LNCaP clone FGC (cell line): ENCODE results near the gene AMBN.

Experiments used
- DNase-seq: peaks from one replicate; pipeline ENCODE4 v3.0.0-alpha.2; 2011; ENCODE audit warnings: low read depth
- H3K4me3 ChIP-seq: 2 replicates; pipeline ENCODE4 v1.5.1; 2011; ENCODE audit warnings: mild to moderate bottlenecking, low read depth, low read length, control low read depth
- TF ChIP-seq, protein P1 (sequence below): IDR thresholded peaks from 2 replicates; pipeline ENCODE4 v1.5.1; 2012; ENCODE audit warnings: mild to moderate bottlenecking; ENCODE audit not compliant: control insufficient read depth, insufficient read depth; ENCODE audit errors: extremely low read depth

The AMBN gene, protein sequence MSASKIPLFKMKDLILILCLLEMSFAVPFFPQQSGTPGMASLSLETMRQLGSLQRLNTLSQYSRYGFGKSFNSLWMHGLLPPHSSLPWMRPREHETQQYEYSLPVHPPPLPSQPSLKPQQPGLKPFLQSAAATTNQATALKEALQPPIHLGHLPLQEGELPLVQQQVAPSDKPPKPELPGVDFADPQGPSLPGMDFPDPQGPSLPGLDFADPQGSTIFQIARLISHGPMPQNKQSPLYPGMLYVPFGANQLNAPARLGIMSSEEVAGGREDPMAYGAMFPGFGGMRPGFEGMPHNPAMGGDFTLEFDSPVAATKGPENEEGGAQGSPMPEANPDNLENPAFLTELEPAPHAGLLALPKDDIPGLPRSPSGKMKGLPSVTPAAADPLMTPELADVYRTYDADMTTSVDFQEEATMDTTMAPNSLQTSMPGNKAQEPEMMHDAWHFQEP

DNA sequence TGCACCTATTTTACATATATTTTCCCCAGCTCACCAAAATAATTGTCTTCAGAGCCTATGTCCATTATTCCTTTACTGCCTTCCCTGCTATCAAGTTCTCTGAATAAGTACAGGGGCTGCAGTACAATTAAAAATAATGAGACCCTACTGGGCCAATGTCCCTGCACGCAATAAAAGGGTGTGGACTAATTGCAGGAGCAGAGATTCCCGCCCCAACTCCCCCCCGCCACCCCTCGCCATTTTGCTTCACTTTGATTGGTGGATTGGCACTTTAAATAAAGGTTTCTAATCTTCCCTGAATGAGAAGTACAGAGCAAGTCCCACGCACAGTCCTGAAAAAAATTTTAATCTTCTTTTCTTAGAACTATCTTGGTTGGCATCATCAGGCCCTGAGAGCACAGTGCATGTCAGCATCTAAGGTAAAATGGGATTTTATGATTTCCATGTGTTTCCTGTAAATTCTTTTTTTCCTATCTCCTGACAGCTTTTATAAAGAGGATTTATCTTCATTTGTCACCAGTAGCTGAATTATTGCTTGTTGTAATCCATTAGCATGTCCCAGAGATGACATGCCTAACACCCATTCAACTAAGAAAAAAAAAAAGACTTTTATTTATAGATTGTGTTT lies at the start of gene AMBN:
Gene AMBN, plus strand, starts transcription at position 302 of the 628 bp plus-strand sequence. Its CDS starts 103 bp downstream, at position 405.
- no peak for DNase-seq
- TF ChIP-seq, protein P1, sequence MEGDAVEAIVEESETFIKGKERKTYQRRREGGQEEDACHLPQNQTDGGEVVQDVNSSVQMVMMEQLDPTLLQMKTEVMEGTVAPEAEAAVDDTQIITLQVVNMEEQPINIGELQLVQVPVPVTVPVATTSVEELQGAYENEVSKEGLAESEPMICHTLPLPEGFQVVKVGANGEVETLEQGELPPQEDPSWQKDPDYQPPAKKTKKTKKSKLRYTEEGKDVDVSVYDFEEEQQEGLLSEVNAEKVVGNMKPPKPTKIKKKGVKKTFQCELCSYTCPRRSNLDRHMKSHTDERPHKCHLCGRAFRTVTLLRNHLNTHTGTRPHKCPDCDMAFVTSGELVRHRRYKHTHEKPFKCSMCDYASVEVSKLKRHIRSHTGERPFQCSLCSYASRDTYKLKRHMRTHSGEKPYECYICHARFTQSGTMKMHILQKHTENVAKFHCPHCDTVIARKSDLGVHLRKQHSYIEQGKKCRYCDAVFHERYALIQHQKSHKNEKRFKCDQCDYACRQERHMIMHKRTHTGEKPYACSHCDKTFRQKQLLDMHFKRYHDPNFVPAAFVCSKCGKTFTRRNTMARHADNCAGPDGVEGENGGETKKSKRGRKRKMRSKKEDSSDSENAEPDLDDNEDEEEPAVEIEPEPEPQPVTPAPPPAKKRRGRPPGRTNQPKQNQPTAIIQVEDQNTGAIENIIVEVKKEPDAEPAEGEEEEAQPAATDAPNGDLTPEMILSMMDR, result no peak
- no peak within 1 kb of the TSS for H3K4me3 ChIP-seq

DNA sequence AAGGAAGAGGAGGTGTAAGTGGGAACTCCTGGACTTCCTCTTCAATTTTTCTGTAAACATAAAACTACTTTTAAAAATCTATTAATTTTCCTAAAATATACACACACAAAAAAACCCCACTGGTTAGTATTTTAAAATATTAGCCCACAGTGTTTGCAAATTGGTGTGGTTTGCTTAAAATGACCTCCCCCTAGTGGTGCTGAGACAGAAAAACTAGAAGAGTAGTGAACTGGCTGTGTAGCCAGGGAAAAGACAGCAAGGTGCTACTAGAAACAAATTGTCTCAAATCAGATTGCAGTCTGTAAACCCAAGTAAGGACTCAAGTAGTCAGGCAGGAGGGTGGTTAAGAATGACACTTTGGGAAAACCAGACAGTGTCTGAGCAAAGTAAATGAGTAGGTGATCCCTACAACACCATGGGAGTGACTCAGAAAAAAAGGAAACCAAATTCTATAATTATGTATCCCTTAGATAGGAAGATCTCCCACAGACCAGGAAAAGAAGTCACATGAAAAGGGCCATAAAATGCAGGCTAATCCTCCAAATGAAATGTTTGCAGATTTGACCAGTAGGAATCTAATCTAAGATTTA lies 47.7 kb upstream of the AMBN start:
- TF ChIP-seq, protein P1, result peak; percentile 73
- no peak overlapping the region for H3K4me3 ChIP-seq
- DNase-seq, result peak; percentile 25

DNA sequence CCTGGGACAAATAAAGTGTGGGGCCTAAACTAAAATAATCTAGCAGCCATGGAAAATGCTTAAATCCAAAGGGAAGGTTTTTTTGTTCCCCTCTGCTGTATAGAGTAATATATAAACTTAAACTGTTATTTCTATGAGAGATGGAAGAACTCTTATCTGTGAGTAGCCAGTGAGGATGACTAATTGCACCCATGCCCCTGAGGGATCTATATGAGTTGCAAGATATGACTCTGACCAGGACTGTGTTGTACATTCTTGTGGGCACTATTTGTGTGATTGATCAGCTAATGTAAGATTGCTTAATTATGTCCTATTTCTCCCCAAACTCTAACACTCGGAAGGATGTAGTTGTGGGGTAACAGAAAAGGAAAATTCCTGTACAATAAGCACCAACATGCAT lies 35.2 kb upstream of the AMBN start:
- no peak for DNase-seq
- H3K4me3 ChIP-seq, result no peak overlapping the region
- TF ChIP-seq, protein P1, result no peak

DNA sequence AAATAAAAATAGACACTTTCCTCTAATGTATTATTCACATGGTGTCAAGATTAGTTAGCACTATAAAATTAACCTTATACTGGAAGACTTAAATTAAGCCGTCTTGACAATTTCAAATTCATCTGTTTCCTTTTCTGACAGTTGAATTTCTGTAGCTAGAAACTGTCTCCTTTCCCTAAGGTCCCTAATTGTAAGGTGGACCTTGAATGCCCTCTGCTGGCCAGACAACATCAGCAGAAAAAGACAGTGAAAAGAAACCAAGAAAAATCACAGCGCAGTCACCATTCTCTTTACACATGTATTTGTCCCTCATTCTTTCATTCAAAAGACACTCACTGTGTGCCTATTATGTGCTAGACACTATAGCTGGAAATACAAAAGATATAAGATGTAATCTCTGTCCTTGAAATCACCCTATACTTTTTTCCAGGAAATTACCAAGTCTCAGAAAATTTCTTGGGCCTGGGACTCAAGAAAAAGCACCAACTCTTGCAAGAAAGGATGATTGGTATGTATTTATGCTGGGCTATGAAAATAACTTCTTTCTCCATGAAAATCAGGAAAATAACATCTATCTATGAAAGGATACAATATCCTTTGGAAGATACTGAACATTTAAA lies 32.7 kb upstream of the AMBN start:
- H3K4me3 ChIP-seq, result no peak overlapping the region
- DNase-seq, result peak; percentile 34
- TF ChIP-seq, protein P1, result peak; percentile 90

DNA sequence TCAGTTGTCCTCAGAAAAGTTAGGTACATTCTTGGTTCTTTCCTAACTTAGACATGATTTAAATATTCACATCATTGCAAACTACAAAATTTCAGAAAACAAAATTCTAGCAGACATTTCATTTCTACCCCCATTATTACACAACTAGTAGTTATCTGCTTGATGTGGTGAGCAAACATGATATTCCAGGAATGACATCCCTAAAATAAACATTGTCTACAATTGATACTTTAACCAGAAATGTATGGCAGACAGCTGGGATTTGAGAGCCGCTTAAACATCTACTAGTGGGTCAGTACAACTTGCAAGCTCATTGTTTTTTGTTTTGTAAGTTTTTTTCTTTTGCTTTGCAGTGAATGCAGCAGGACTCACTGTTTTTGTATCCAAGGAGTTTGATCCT lies 32.1 kb upstream of the AMBN start:
- H3K4me3 ChIP-seq, result no peak overlapping the region
- DNase-seq, result no peak
- TF ChIP-seq, protein P1, result no peak

DNA sequence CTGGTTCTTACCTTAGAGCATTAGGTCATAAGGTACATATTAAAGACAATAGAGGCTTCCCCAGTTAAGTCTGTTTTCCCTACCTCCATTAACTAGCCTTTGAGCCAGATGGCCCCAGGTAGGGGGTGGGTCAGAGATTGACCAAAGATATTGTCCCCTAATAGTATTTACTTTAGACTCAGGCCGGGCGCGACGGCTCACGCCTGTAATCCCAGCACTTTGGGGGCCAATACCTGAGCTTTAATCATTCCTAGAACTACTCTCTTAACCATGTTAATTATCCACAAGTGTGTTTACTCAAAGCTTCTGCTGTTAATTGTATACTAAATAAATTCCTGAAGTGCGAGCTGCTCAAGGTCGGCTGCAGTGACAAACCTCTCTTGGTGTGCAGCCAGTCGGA lies 28.0 kb upstream of the AMBN start:
- no peak for DNase-seq

More for the DNA sequence above, 28.0 kb upstream of the AMBN start:
- TF ChIP-seq, protein P1, result no peak
- H3K4me3 ChIP-seq, result no peak overlapping the region
